ENCODE data around the gene EEA1.

Gene EEA1

GRCh38 chr12:92730758-92731157 lies 198.3 kb downstream of the EEA1 start:
- TF ChIP-seq, protein P1, sequence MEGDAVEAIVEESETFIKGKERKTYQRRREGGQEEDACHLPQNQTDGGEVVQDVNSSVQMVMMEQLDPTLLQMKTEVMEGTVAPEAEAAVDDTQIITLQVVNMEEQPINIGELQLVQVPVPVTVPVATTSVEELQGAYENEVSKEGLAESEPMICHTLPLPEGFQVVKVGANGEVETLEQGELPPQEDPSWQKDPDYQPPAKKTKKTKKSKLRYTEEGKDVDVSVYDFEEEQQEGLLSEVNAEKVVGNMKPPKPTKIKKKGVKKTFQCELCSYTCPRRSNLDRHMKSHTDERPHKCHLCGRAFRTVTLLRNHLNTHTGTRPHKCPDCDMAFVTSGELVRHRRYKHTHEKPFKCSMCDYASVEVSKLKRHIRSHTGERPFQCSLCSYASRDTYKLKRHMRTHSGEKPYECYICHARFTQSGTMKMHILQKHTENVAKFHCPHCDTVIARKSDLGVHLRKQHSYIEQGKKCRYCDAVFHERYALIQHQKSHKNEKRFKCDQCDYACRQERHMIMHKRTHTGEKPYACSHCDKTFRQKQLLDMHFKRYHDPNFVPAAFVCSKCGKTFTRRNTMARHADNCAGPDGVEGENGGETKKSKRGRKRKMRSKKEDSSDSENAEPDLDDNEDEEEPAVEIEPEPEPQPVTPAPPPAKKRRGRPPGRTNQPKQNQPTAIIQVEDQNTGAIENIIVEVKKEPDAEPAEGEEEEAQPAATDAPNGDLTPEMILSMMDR (IDR thresholded peaks at IDR 0.05; ENCODE audit: low read depth, low read length), result no peak
- no peak for DNase-seq (ENCODE audit: extremely low read depth, low read depth)

DNA sequence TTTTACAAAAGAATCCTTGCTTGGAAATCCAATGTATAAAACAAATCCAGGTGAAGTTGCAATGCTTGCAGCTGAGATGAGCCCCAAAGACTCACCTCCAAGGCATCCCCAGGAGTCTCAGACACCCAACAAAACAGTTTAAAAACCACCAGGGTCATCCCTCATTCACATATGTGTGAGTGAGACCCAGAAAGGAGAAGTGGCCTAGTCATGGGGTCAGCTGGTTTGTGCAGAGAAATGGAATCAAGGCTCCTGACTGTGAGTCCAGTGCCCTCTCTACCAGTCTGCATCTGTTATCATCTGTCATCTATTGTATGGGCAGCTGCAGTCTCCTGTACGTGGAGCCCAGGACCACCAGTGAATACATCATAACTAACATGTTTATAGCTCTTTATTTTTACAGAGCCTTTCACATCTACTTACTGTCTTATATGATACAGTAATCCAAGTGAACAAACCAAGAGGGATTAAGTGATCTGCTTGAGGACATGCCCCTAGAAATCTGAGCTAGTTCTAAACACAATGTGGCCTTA lies 199.3 kb downstream of the EEA1 start:
- DNase-seq (ENCODE audit: extremely low read depth, low read depth), result no peak
- TF ChIP-seq, protein P1 (IDR thresholded peaks at IDR 0.05; ENCODE audit: low read depth, low read length), result no peak

DNA sequence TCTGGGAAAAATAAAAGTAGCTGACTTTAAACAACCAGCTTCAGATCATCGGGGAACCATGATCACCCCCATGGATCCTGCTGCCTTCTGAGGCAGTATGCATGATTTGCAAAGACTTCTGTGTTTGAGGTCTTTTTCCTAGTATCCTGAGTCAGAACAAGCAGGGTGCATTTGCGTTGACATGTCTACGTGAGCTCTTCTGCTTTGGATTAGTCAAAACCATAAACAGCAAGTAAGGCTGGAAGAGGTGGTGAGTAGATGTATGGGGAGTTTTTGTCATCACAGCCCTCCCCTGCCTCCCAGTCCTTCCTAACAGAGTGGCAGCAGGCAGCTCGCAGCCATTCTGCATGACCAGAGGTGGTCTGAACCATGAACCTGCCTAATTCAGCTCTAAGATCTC lies 202.2 kb downstream of the EEA1 start:
- no peak for DNase-seq (ENCODE audit: extremely low read depth, low read depth)
- TF ChIP-seq, protein P1 (IDR thresholded peaks at IDR 0.05; ENCODE audit: low read depth, low read length), result no peak

DNA sequence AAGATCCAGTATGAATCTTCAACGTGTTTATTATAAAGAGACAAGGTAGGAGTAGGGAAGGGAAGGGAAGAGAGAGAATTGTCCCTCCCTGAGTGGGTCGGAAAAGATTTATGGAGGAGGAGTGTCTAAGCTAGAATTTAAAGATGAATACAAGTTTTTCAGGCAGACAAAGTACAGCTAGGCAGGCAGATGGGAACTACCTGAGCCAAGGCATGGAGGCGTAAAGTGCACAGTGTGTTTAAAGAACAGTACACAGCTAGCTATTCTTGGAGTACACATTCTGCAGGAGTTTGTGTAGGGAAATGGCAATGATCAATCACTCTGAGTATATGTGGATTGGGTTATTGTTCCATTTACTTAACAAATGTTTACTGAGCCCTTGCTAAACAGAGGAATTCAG lies 206.2 kb downstream of the EEA1 start:
- no peak for DNase-seq (ENCODE audit: extremely low read depth, low read depth)
- TF ChIP-seq, protein P1 (IDR thresholded peaks at IDR 0.05; ENCODE audit: low read depth, low read length), result no peak

DNA sequence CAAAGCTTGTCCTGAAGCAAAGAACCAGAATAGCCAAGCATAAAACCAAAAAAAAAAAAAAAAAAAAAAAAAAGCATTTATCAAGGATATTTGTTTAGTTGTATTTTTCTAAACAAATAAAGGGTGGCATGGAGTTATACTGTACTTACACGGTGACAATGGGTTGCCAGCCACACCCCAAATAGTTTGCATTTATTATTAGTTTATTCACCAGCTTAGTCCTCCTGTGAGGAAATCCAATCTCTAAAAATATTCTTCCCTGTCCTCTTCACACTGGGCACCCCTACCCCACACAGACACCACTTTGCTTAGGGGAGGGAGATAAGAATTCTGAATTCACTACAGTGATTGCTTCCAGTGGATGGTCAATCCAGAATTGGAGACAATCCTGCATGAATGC lies 207.4 kb downstream of the EEA1 start:
- DNase-seq (ENCODE audit: extremely low read depth, low read depth), result no peak
- TF ChIP-seq, protein P1 (IDR thresholded peaks at IDR 0.05; ENCODE audit: low read depth, low read length), result no peak

GRCh38 chr12:92721130-92721529 lies 208.0 kb downstream of the EEA1 start:
- DNase-seq (ENCODE audit: extremely low read depth, low read depth), result no peak
- TF ChIP-seq, protein P1 (IDR thresholded peaks at IDR 0.05; ENCODE audit: low read depth, low read length), result no peak

All from AG09319 (cell line).